DND-41 (cell line): Measurements from ENCODE around the gene CATSPERD.

Experiments
- CTCF ChIP-seq: IDR thresholded peaks from 2 replicates; pipeline ENCODE4 v1.5.1; 2012; ENCODE audit warnings: borderline replicate concordance, low read length, moderate library complexity, mild to moderate bottlenecking; ENCODE audit not compliant: poor library complexity, severe bottlenecking; ENCODE audit errors: extremely low read depth
- EZH2 ChIP-seq: IDR thresholded peaks from 3 replicates; pipeline ENCODE4 v1.6.1; 2012; ENCODE audit warnings: borderline replicate concordance, low read depth, mild to moderate bottlenecking, moderate library complexity, low read length, inconsistent platforms; ENCODE audit not compliant: severe bottlenecking

- TF ChIP-seq CTCF (no peak), EZH2 (no peak)
Observed at GRCh38 chr19:5767949-5768348, 47.5 kb downstream of the CATSPERD start.
